ENCODE results near the gene SERTAD3.
"Not testable (repeated sequence)": the region's sequence is repeated elsewhere in the genome, so short reads cannot be mapped to it uniquely, and the experiment has no call there.

DNA sequence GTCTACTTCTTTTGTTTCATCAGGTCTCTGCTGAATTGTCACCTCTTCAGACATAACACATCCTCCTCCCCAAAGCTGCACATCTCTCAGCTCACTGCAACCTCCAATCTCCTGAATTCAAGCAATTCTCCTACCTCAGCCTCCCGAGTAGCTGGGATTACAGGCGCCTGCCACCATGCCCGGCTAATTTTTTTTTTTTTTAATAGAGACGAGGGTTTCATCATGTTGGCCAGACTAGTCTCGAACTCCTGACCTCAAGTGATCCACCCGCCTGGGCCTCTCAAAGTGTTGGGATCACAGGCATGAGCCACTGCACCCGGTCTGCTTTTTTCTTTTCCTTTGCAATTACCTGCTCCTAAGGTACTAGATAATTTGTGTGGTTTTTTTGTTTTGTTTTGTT, 11.4 kb downstream of the SERTAD3 start:
- TF ChIP-seq, protein P1, sequence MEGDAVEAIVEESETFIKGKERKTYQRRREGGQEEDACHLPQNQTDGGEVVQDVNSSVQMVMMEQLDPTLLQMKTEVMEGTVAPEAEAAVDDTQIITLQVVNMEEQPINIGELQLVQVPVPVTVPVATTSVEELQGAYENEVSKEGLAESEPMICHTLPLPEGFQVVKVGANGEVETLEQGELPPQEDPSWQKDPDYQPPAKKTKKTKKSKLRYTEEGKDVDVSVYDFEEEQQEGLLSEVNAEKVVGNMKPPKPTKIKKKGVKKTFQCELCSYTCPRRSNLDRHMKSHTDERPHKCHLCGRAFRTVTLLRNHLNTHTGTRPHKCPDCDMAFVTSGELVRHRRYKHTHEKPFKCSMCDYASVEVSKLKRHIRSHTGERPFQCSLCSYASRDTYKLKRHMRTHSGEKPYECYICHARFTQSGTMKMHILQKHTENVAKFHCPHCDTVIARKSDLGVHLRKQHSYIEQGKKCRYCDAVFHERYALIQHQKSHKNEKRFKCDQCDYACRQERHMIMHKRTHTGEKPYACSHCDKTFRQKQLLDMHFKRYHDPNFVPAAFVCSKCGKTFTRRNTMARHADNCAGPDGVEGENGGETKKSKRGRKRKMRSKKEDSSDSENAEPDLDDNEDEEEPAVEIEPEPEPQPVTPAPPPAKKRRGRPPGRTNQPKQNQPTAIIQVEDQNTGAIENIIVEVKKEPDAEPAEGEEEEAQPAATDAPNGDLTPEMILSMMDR (IDR thresholded peaks at IDR 0.05), result not testable (repeated sequence)
- TF ChIP-seq POLR2A (IDR thresholded peaks at IDR 0.05), result not testable (repeated sequence)

Data from lower leg skin (tissue), 3 donors.